HG03457 (cell line): Measurements from ENCODE around the gene HNRNPA1.
"Not testable (repeated sequence)": the region's sequence is repeated elsewhere in the genome, so short reads cannot be mapped to it uniquely, and the experiment has no call there.

Experiments
- ATAC-seq: cut with Tn5 transposase; IDR thresholded peaks from one replicate; pipeline ENCODE4 v1.9.1; 2021; ENCODE audit warnings: moderate number of reproducible peaks; ENCODE audit not compliant: unreplicated experiment

HNRNPA1 gene

DNA sequence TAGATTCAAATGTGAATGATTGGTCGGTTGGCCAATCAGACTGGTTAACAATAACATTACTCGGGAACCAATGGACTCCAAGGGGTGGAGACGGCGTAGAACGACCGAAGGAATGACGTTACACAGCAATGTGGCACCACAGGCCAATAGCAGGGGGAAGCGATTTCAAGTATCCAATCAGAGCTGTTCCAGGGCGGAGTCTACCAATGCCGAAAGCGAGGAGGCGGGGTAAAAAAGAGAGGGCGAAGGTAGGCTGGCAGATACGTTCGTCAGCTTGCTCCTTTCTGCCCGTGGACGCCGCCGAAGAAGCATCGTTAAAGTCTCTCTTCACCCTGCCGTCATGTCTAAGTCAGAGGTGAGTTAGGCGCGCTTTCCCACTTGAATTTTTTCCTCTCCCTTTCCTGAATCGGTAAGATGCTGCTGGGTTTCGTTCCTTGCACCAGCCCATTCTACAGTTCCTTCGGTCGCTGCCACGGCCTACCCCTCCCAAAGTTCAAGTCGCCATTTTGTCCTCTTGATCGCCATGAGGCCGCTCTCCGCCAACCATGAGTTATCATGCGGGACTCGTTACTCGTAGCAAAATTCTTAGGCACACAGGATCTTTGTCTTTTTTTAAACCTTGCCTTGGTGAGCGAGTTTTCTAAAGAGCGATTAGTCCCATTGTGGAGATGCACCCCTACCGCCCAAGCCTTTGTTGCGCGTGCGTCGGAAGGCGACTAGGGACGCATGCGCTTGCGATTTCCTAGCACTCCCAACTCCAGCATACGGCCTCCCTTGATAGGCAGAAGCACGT lies at the start of gene HNRNPA1:
Gene HNRNPA1, plus strand, starts transcription at position 259 of the 793 bp plus-strand sequence. Its CDS starts 82 bp downstream, at position 341.
- ATAC-seq = peak; percentile 78

- ATAC-seq = not testable (repeated sequence)
Observed at GRCh38 chr12:54231269-54231668, 49.3 kb upstream of the HNRNPA1 start.

GRCh38 chr12:54232790-54233189 lies 47.7 kb upstream of the HNRNPA1 start:
- ATAC-seq = no peak

- no peak for ATAC-seq
Observed at GRCh38 chr12:54238531-54238930, 42.0 kb upstream of the HNRNPA1 start.

DNA sequence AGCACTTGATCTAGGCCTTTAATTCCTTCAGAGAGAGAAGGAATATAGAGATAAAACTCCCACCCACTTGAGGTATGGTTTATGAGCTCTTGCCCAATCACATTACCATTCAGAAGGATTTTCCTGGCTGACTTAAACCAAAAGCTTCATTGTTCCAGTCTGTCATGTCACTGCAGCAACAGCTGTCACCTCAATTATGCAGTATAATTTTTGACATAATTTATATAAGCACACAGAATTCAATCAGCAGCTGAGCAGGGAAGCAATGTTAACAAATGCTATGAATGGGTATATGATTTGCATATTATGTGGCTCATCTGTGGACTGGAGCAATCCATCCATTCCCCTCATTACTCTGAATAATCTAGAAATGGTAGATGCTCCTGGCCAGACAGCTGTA lies 40.9 kb upstream of the HNRNPA1 start:
- no peak for ATAC-seq

GRCh38 chr12:54240129-54240528 lies 40.4 kb upstream of the HNRNPA1 start:
- no peak for ATAC-seq

DNA sequence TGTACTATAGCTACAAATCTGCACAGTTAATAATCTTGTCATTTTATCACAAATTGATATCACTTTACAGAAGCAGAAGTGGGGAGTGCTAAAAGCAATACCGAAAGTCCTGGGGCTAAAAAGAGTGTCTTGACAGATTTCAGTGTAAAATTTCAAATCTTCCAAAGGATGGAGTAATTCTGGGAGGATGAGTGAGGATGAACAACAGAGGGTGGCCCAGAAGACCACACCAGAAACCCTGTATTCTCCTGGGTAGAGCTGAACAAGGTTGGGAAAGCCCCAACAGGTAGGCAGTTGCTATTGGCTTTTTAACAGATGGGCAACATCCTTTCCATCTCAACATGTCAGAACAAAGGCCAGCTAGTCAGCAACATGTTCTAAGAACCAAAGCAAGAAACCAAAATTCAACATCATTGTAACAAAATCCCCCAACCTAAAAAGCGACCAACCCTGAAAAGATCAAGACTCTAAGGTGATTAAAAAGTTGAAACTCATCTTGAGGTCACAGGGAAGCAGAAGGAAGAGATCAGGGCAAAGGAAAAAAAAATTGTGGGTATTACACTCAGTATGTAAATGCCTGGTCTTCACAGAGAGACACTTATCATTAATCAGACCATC lies 39.4 kb upstream of the HNRNPA1 start:
- ATAC-seq = peak; percentile 60

GRCh38 chr12:54246011-54246641 lies 34.4 kb upstream of the HNRNPA1 start:
- no peak for ATAC-seq

GRCh38 chr12:54249489-54249888 lies 31.0 kb upstream of the HNRNPA1 start:
- no peak for ATAC-seq

DNA sequence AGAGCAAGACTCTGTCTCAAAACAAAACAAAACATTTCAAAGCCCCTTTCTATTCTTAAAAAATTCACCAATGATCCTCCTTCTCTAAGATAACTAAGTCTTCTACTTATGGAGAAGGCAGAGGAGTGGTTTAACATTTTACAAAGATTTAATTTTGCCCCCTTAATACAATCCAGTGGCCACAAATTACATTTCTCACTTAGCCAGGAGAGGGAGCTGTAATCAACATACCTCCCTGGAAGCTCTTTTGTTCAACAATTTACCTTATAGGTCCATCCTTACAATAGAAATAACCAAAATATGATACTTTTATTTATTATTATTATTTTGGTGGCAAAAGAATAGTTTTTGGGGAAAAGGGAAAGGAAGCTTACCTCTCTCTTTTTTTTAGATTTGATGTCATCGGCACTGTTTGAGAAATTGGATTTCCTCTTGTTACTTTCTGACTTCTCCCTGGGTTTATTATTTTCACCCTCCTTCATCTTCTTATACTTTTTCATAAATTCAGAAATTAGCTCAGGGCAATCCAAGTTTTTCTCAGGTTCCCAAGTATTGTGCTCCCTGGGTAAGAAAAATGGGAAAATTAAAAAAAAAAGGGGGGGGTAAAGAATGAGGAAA lies 28.8 kb upstream of the HNRNPA1 start:
- ATAC-seq = no peak

DNA sequence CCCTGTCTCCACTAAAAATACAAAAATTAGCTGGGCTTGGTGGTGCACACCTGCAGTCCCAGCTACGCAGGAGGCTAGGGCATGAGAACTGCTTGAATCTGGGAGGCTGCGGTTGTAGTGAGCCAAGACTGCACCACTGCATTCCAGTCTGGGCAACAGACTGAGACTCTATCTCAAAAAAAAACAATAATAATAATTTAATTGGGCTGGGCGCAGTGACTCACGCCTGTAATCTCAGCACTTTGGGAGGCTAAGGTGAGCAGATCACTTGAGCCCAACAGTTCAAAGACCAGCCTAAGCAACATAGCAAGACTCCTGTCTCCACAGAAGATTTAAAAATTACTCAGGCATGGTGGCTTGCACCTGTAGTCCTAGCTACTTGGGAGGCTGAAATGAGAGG lies 27.3 kb upstream of the HNRNPA1 start:
- no peak for ATAC-seq

GRCh38 chr12:54257332-54257731 lies 23.2 kb upstream of the HNRNPA1 start:
- ATAC-seq = no peak

DNA sequence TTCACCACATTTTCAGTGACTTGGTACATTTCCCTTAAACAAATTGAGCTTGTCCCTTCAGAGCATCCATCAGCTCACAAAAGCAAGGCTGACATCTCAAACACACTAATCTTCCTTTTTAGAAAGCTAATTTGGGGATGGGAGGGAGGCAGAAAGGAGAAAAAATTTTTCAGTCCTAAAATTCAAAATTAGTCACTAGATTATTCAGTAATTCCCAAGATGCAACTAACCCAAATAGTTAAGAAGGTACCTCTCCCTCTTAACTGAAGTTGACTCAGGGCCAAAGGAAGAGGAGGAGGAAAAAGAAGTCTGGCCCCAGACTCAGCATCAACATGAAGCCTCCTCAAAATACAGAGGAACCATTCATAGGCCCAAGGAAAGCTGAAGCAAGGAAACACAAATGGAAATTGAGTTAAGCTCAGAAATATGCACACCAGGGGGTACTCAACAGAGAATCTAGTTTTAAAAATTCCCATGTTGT lies 22.3 kb upstream of the HNRNPA1 start:
- ATAC-seq = no peak

DNA sequence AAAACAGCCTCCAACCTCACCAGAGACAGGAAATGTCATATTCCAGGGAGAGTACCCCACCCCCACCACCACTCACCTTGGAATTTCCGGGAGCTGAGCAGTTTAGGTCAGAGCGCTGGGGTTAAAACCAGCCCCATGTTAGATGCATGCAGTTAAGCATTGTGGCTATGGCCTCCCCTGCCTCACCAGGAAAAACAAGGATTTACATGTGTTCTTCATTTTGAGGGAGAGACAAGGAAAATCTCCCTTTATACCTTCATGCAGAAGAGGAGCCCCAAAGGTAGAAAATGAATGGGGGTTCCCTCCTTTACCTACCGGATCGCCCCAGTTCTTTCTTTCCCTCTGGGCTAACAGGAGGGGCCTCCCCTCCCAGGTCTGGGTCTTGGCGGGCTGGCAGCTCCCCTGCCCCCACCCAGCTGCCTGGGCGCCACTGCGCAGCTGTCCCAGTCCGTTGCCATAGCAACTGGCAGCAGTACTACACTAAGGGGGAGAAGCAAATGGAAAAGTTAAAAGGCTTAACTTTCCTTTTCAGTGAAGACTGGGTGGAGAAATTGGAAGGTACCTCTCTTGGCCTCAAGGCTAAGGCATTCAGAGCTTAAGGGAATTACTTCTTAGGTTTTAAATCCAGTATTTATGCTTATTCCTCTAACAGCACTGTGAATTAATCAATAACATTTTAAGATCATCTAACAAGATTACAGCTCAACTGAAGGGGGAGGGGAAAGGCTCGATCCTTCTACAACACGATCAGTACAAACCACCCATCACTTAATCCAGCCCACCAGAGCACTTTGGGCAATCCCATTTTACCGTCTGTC lies 21.1 kb upstream of the HNRNPA1 start:
- ATAC-seq = peak; percentile 74

GRCh38 chr12:54261815-54262402 lies 18.6 kb upstream of the HNRNPA1 start:
- ATAC-seq = no peak

DNA sequence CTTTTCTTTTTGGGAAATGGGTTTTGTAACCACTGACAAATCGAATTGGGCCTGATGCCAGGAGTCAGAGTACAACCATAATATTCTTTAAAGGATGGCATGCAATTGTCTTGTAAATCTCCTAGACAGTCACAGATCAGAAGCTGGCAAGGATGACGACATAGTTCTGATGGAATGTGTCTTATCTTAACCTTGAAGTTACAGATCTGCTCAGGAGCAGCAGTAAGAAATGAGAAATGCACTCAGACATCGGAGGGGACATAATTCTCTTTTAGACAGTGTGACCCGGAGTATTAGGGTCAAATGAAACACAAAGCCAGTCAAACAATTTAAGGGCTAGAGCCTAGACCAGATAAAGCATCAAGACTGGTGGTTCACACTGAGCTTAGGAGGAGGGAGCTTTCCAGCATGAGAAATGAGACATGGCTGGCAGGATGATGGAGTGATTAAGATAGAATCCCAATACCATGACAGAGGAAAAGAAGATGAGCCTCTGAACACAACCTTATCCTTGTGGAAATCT lies 18.1 kb upstream of the HNRNPA1 start:
- ATAC-seq = no peak

GRCh38 chr12:54265364-54265812 lies 15.1 kb upstream of the HNRNPA1 start:
- no peak for ATAC-seq

- no peak for ATAC-seq
Observed at GRCh38 chr12:54266852-54267251, 13.7 kb upstream of the HNRNPA1 start.

GRCh38 chr12:54270345-54270744 lies 10.2 kb upstream of the HNRNPA1 start:
- no peak for ATAC-seq

DNA sequence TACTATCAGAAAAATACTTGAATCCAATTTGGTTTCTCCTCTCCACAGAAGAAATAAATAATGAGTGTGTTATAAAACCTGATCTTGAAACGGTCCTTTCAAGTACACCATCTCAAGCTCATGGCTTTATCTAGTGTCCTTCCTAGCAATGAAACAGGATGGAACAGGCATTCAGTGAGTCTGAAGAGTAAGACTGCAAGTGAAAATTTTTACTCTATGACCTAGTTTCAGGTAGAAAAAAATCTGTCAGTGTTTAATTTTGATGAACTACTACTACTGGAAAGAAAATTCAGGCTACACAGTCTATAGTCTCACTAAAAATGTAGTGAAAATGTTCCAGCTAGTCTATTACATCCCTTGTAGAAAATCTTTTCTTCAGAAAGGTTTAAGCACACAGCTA lies 8.3 kb upstream of the HNRNPA1 start:
- ATAC-seq = no peak
